Testis (tissue), 3 donors: ENCODE results near the gene DCAF5. TPM values are rescaled to one million over a fixed set of nuclear protein-coding genes. Genes with fewer than 3 reads are reported as not detected.

Source experiments
- DNase-seq: peaks from one replicate; pipeline ENCODE4 v3.0.0-alpha.2; 2019
- H3K27ac ChIP-seq, 2 donors: fragments of 200-600 bp; sonication (generic); one replicate each; pipeline ENCODE4 v1.5.1; 2019
- H3K27me3 ChIP-seq: fragments of 200-600 bp; sonication (generic); one replicate; pipeline ENCODE4 v1.5.1; 2019
- H3K36me3 ChIP-seq: fragments of 200-600 bp; sonication (generic); one replicate; pipeline ENCODE4 v1.5.1; 2017; ENCODE audit warnings: low read depth; ENCODE audit errors: missing control alignments
- H3K4me1 ChIP-seq: fragments of 200-600 bp; sonication (generic); one replicate; pipeline ENCODE4 v1.5.1; 2019
- H3K4me3 ChIP-seq, 2 donors: fragments of 200-600 bp; sonication (generic); one replicate each; pipeline ENCODE4 v1.5.1; 2017 to 2019
- H3K9me3 ChIP-seq: fragments of 200-600 bp; sonication (generic); one replicate; pipeline ENCODE4 v1.5.1; 2017
- CTCF ChIP-seq, 3 experiments: fragments of 450-650 bp in 2 of 3; fragments of 200-600 bp in 1 of 3; sonication (generic) in 1 of 3; IDR thresholded peaks; one replicate each; pipeline ENCODE4 v1.5.1; 2016 to 2019; ENCODE audit warnings: antibody characterized with exemption in 3 of 3, mild to moderate bottlenecking in 2 of 3, moderate library complexity in 1 of 3
- POLR2A ChIP-seq: fragments of 450-650 bp; IDR thresholded peaks from one replicate; pipeline ENCODE4 v1.6.1; 2017; ENCODE audit warnings: antibody characterized with exemption, mild to moderate bottlenecking, moderate library complexity
- WGBS, 2 donors: methylation state at CpG; one replicate each; pipeline ENCODE4 v1.1.5; 2018; 5-methylcytosine and 5-hydroxymethylcytosine counted together
- intact Hi-C: fragments of 100-400 bp; cut with DNase I; formaldehyde crosslinking; loops from one replicate; pipeline ENCODE4 v1.15.1; 2023; ENCODE audit warnings: low total_unique reads
- polyA plus RNA-seq: library from polyadenylated mRNA; stranded (reverse); fragments of 350-450 nt; fragmentation: Illumina TruSeq; extraction: RNeasy Lipid Tissue Mini Kit (QIAGEN cat#74804); gene quantifications from one replicate; pipeline ENCODE4 v1.2.3, GENCODE V29; 2014; ENCODE audit warnings: low read depth, low replicate concordance; ENCODE audit not compliant: insufficient read depth
- total RNA-seq, 2 donors: library from RNA; depleted of rRNA; stranded (reverse); fragments of >200 nt; gene quantifications; one replicate each; pipeline ENCODE4 v1.2.3, GENCODE V29; 2016

The DCAF5 gene
- total and polyA plus RNA-seq, 3 donors from 2014 or later = 97.7 to 168 (median 129) TPM

GRCh38 chr14:69108358-69108757 lies 44.6 kb downstream of the DCAF5 start:
- Histone ChIP-seq H3K27me3 (no peaks in the 10 kb centered on the region), H3K27ac (no peak overlapping the region), H3K9me3 (no peaks in the 10 kb centered on the region), H3K36me3 (no peaks in the 10 kb centered on the region), H3K4me3 (no peak overlapping the region), H3K4me1 (peaks cover 4% of the 10 kb centered on the region)
- intact Hi-C loops = no loop called here
- no peak for TF ChIP-seq CTCF (IDR thresholded peaks at IDR 0.05)
- no peak for TF ChIP-seq POLR2A
- 78 to 84% methylated on average over 3 of the region's 3 CpGs for WGBS, 2 donors
- DNase-seq = no peak

GRCh38 chr14:69107407-69108003 lies 45.4 kb downstream of the DCAF5 start:
- DNase-seq = peak; percentile 48
- Histone ChIP-seq H3K9me3 (no peaks in the 10 kb centered on the region), H3K36me3 (no peaks in the 10 kb centered on the region), H3K27ac (no peak overlapping the region), H3K4me1 (peaks cover 4% of the 10 kb centered on the region), H3K27me3 (no peaks in the 10 kb centered on the region), H3K4me3 (no peak overlapping the region)
- WGBS, 2 donors = 51 to 73% methylated on average over 3 of the region's 3 CpGs
- peak; percentile 31 to 70 (median 52) for TF ChIP-seq CTCF (IDR thresholded peaks at IDR 0.05)
- TF ChIP-seq POLR2A = no peak
- intact Hi-C loops = no loop called here

GRCh38 chr14:69106451-69106850 lies 46.5 kb downstream of the DCAF5 start:
- intact Hi-C loops = no loop called here

GRCh38 chr14:69105326-69105725 lies 47.6 kb downstream of the DCAF5 start:
- WGBS, 2 donors = 81 to 85% methylated on average over 2 of the region's 2 CpGs
- Histone ChIP-seq H3K27me3 (no peaks in the 10 kb centered on the region), H3K9me3 (no peaks in the 10 kb centered on the region), H3K4me1 (no peaks in the 10 kb centered on the region), H3K4me3 (no peak overlapping the region), H3K27ac (no peak overlapping the region), H3K36me3 (no peaks in the 10 kb centered on the region)
- no peak for DNase-seq
- intact Hi-C loops = no loop called here
- TF ChIP-seq CTCF (IDR thresholded peaks at IDR 0.05) = no peak
- TF ChIP-seq POLR2A = no peak

More at GRCh38 chr14:69106451-69106850, 46.5 kb downstream of the DCAF5 start:
- no peak for DNase-seq
- TF ChIP-seq POLR2A = no peak
- TF ChIP-seq CTCF (IDR thresholded peaks at IDR 0.05) = no peak
- Histone ChIP-seq H3K4me1 (peaks cover 4% of the 10 kb centered on the region), H3K27me3 (no peaks in the 10 kb centered on the region), H3K4me3 (no peak overlapping the region), H3K9me3 (no peaks in the 10 kb centered on the region), H3K27ac (no peak overlapping the region), H3K36me3 (no peaks in the 10 kb centered on the region)
- WGBS, 2 donors = 95 to 96% methylated on average over 5 of the region's 5 CpGs

GRCh38 chr14:69101331-69101826 lies 51.5 kb downstream of the DCAF5 start:
- 59 to 60% methylated on average over 4 of the region's 4 CpGs for WGBS, 2 donors
- Histone ChIP-seq H3K27ac (no peak overlapping the region), H3K4me3 (no peak overlapping the region), H3K9me3 (no peaks in the 10 kb centered on the region), H3K27me3 (no peaks in the 10 kb centered on the region), H3K36me3 (no peaks in the 10 kb centered on the region), H3K4me1 (peaks cover 1% of the 10 kb centered on the region)
- intact Hi-C loops = loop anchor here (5.0 kb wide), 1 partner anchor 189 kb away; no protein-coding TSS in a partner anchor
- TF ChIP-seq CTCF (IDR thresholded peaks at IDR 0.05) (peak in 2 of 3 experiments; percentile 30 to 32), POLR2A (no peak)
- peak; percentile 19 for DNase-seq
